PC-9 (cell line): ENCODE data around the gene ZNRF3. TPM values are rescaled to one million over a fixed set of nuclear protein-coding genes. Genes with fewer than 3 reads are reported as not detected.

ENCODE experiments used
- BruUV-seq: library from RNA; stranded (reverse); fragments of 400-500 nt; replicated peaks from 2 replicates; lab custom pipeline; 2021; lab: Mats Ljungman, UMichigan
- CTCF ChIA-PET: fragments of 300-600 bp; sonication (Branson Sonifier 250); formaldehyde crosslinking; loops from one replicate; lab custom pipeline; 2022; ENCODE audit warnings: antibody characterized with exemption; lab: Charles Lee
- POLR2A ChIA-PET: fragments of 300-600 bp; sonication (Branson Sonifier 250); formaldehyde crosslinking; loops from one replicate; lab custom pipeline; 2022; ENCODE audit warnings: antibody characterized with exemption; ENCODE audit not compliant: unreplicated experiment; lab: Charles Lee
- DNase-seq, 2 experiments: peaks; one replicate each; pipeline versions ENCODE4 v3.0.0 to v3.0.0-alpha.2; 2015 to 2022; ENCODE audit warnings: mixed read lengths in 1 of 2
- H2AFZ ChIP-seq: fragments of 200-600 bp; sonication (generic); 2 replicates; pipeline ENCODE4 v1.8.1; 2017; ENCODE audit warnings: antibody characterized with exemption
- H3F3A ChIP-seq: fragments of 200-600 bp; sonication (generic); 2 replicates; pipeline ENCODE4 v1.8.1; 2017; ENCODE audit warnings: antibody characterized with exemption, mild to moderate bottlenecking, low read depth; ENCODE audit not compliant: insufficient read depth
- H3K27ac ChIP-seq: fragments of 200-600 bp; sonication (generic); 2 replicates; pipeline ENCODE4 v1.6.1; 2016; ENCODE audit warnings: mixed run types
- H3K27me3 ChIP-seq: fragments of 200-600 bp; sonication (generic); 2 replicates; pipeline ENCODE4 v1.6.1; 2016; ENCODE audit warnings: low read depth, mixed run types; ENCODE audit not compliant: insufficient read depth
- H3K36me3 ChIP-seq: fragments of 200-600 bp; sonication (generic); 2 replicates; pipeline ENCODE4 v1.6.1; 2016; ENCODE audit warnings: low read depth, mixed run types
- H3K4me1 ChIP-seq: fragments of 200-600 bp; sonication (generic); replicated peaks from 2 replicates; pipeline ENCODE4 v1.6.1; 2016; ENCODE audit warnings: mixed run types; ENCODE audit not compliant: insufficient read depth
- H3K4me2 ChIP-seq: fragments of 200-600 bp; sonication (generic); 2 replicates; pipeline ENCODE4 v1.6.1; 2017; ENCODE audit warnings: mixed run types
- H3K4me3 ChIP-seq: fragments of 200-600 bp; sonication (generic); 2 replicates; pipeline ENCODE4 v1.6.1; 2016; ENCODE audit warnings: mixed run types
- H3K79me2 ChIP-seq: fragments of 200-600 bp; sonication (generic); 2 replicates; pipeline ENCODE4 v1.6.1; 2017; ENCODE audit warnings: low read depth, mixed run types
- H3K9me2 ChIP-seq: fragments of 200-600 bp; sonication (generic); 2 replicates; pipeline ENCODE4 v1.8.1; 2017; ENCODE audit warnings: mild to moderate bottlenecking; ENCODE audit not compliant: insufficient read depth
- H3K9me3 ChIP-seq: fragments of 200-600 bp; sonication (generic); 2 replicates; pipeline ENCODE4 v1.8.1; 2016; ENCODE audit warnings: low read depth; ENCODE audit not compliant: insufficient read depth
- H4K20me1 ChIP-seq: fragments of 200-600 bp; sonication (generic); 2 replicates; pipeline ENCODE4 v1.8.1; 2017; ENCODE audit not compliant: insufficient read depth
- EZH2 ChIP-seq: fragments of 200-600 bp; sonication (generic); IDR thresholded peaks from 2 replicates; pipeline ENCODE4 v1.8.0; 2017; ENCODE audit warnings: antibody characterized with exemption, low read depth
- intact Hi-C: fragments of 100-400 bp; cut with micrococcal nuclease; formaldehyde crosslinking; loops from one replicate; pipeline ENCODE4 v1.10.0; 2022; ENCODE audit not compliant: unreplicated experiment
- total RNA-seq: library from RNA; stranded (reverse); gene quantifications from 2 replicates; pipeline ENCODE4 v1.2.3, GENCODE V29; 2021
- TF ChIP-seq, protein P1 (sequence below): fragments of 200-600 bp; sonication (generic); conservative IDR thresholded peaks from 2 replicates; pipeline ENCODE4 v1.6.1; 2017; ENCODE audit warnings: mixed run types, antibody characterized with exemption, mild to moderate bottlenecking, moderate library complexity

The ZNRF3 gene
- total RNA-seq, 1 experiment from 2014 or later = 5.2 TPM

DNA sequence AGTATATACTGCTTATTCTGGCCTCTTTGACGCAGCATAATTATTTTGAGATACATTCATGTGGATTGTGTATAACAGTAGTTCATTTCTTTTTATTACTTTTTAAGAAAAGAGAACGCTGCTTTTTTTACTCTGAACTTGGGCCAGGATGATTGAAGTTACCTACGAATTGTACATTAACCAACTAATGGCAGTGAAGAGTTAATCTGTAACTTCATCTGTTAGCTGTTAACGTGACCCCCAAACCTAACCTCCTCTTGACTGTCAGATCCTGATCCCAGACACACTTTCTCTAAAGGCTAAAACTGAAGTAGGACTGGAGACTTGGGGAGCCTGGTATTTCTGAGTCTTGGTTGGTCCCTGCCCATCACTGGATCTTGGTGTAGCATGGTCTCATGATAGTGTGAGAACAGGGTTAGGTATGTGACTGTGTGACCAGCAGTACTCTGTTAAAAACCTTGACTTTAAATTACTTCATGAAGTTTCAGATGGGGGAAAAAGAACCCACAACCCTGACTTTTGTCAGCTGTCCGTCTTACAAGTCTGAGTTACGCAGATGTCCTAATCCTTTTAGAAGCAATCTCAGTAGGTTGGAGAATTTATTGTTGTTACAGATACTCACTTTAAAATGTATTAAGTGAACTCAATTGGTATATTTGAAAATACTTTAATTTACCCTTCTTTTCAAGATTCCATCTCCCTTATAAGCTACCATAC lies 138.9 kb downstream of the ZNRF3 start:
- BruUV-seq = no TSS peak
- Histone ChIP-seq H3K36me3 (no peaks in the 10 kb centered on the region), H3K79me2 (no peaks in the 10 kb centered on the region), H3K4me1 (no peaks in the 10 kb centered on the region), H3K4me3 (no peak overlapping the region), H3K9me3 (no peaks in the 10 kb centered on the region), H3K9me2 (no peaks in the 10 kb centered on the region), H4K20me1 (no peaks in the 10 kb centered on the region; the same call in 1 of the 2 replicates), H3F3A (no peaks in the 10 kb centered on the region), H3K4me2 (no peak overlapping the region), H2AFZ (no peak overlapping the region), H3K27me3 (no peaks in the 10 kb centered on the region), H3K27ac (no peak overlapping the region)
- TF ChIP-seq EZH2 = no peak
- TF ChIP-seq, protein P1, sequence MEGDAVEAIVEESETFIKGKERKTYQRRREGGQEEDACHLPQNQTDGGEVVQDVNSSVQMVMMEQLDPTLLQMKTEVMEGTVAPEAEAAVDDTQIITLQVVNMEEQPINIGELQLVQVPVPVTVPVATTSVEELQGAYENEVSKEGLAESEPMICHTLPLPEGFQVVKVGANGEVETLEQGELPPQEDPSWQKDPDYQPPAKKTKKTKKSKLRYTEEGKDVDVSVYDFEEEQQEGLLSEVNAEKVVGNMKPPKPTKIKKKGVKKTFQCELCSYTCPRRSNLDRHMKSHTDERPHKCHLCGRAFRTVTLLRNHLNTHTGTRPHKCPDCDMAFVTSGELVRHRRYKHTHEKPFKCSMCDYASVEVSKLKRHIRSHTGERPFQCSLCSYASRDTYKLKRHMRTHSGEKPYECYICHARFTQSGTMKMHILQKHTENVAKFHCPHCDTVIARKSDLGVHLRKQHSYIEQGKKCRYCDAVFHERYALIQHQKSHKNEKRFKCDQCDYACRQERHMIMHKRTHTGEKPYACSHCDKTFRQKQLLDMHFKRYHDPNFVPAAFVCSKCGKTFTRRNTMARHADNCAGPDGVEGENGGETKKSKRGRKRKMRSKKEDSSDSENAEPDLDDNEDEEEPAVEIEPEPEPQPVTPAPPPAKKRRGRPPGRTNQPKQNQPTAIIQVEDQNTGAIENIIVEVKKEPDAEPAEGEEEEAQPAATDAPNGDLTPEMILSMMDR = no peak
- no peak for DNase-seq
- intact Hi-C loops = no loop called here
- ChIA-PET CTCF (no interaction called here), POLR2A (no interaction called here)

- no peaks in the 10 kb centered on the region for H4K20me1 ChIP-seq
- H3K4me2 ChIP-seq = no peak overlapping the region
- H3K4me1 ChIP-seq = no peaks in the 10 kb centered on the region
- no peak overlapping the region for H3K4me3 ChIP-seq
- no peaks in the 10 kb centered on the region for H3K27me3 ChIP-seq
- TF ChIP-seq, protein P1 = no peak
- TF ChIP-seq EZH2 = no peak
- POLR2A ChIA-PET = interaction anchor here (0.6 kb wide), 1 partner anchor 1360 kb away, joined by 3 read pairs; no protein-coding TSS in a partner anchor
- intact Hi-C loops = no loop called here
- BruUV-seq = no TSS peak
- H3K36me3 ChIP-seq = no peaks in the 10 kb centered on the region
- peaks cover under 1% of the 10 kb centered on the region; the same call in 1 of the 2 replicates for H3F3A ChIP-seq
- H2AFZ ChIP-seq = no peak overlapping the region
- no peaks in the 10 kb centered on the region for H3K9me2 ChIP-seq
- H3K27ac ChIP-seq = no peak overlapping the region
- no peak for DNase-seq
- CTCF ChIA-PET = no interaction called here
- H3K9me3 ChIP-seq = no peaks in the 10 kb centered on the region
- H3K79me2 ChIP-seq = no peaks in the 10 kb centered on the region
Observed at GRCh38 chr22:29023172-29023796, 139.9 kb downstream of the ZNRF3 start.

DNA sequence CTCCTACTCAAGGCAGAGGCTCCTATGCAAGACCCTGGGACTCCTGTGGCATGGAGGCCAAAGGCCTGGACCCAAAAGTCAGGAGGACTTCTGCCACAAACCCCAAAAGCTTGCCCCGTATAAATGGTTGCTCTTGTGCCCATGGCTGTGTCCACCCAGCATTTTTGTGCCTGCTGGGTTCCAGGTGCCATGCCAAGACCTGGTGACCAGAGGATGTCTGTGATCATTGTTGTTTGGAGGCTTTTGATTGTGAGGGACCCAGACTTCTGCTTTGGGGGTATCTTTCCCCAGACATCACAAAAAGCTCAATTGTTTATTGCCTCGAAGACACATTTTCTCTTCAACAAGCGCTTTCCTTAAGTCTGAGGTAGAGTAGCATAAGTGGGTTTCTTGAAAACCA lies 143.2 kb downstream of the ZNRF3 start:
- no peak for DNase-seq
- Histone ChIP-seq H3K36me3 (no peaks in the 10 kb centered on the region), H3K9me3 (no peaks in the 10 kb centered on the region), H3K4me3 (no peak overlapping the region), H3K27ac (no peak overlapping the region), H3K27me3 (no peaks in the 10 kb centered on the region), H4K20me1 (no peaks in the 10 kb centered on the region), H3K4me1 (peaks cover 26% of the 10 kb centered on the region), H2AFZ (no peak overlapping the region), H3K9me2 (no peaks in the 10 kb centered on the region), H3K79me2 (peaks cover under 1% of the 10 kb centered on the region; the same call in 1 of the 2 replicates), H3F3A (peaks cover 32% of the 10 kb centered on the region; the same call in 1 of the 2 replicates), H3K4me2 (no peak overlapping the region)
- CTCF ChIA-PET = no interaction called here
- TF ChIP-seq EZH2 = no peak
- TF ChIP-seq, protein P1 = no peak
- no TSS peak for BruUV-seq
- intact Hi-C loops = no loop called here
- POLR2A ChIA-PET = no interaction called here
